NT2/D1 (cell line): ENCODE data around the gene ZNF516.

Experiments
- SUZ12 ChIP-seq: IDR thresholded peaks from 2 replicates; pipeline ENCODE4 v1.6.1; 2011; ENCODE audit not compliant: insufficient read length, insufficient read depth; ENCODE audit errors: extremely low read depth
- YY1 ChIP-seq: IDR thresholded peaks from 2 replicates; pipeline ENCODE4 v1.6.1; 2011; ENCODE audit not compliant: insufficient read length, insufficient read depth
- ZNF274 ChIP-seq: IDR thresholded peaks from 2 replicates; pipeline ENCODE4 v1.6.1; 2011; ENCODE audit warnings: mild to moderate bottlenecking, low read depth, low read length

DNA sequence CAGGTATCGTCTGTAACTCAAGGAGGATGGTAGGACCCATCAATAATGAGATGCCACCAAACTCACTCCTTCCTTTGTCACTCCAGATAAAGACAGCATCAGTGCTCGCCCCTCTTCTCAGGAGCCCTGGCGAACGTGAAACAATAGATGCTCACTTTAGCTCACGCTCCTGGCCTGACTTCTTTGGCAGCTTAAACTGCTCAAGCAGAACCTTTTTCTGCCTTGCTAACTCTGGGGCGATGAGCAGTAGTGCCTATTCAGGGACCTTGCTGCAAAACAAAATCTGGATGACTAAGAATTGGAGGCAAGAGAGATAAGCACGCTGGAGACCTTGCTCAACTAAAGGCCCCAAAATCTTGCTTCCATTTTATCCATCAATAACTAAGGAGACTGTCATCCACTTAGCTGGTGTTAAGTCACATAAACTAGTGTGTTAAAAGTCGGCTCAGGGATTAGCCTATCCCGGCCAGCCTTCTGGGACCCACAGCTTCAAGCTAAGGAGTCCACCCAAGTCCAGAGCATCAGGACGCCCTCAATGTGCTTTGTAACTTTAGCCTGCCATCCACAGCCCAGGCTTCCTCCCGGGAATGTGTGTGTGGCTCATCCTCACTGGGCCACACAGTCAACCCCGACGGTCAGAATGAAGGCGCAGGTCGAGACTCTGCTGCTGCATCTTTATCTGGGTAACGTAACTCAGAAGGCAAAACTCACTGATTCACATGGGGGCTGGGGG, 38.9 kb downstream of the ZNF516 start:
- TF ChIP-seq YY1: no peak
- TF ChIP-seq SUZ12: no peak
- TF ChIP-seq ZNF274: no peak
